CD4-positive, CD25-positive, alpha-beta regulatory T cell (primary cell): ENCODE data around the gene CRPPA. TPM values are rescaled to one million over a fixed set of nuclear protein-coding genes. Genes with fewer than 3 reads are reported as not detected.

ENCODE experiments used
- ATAC-seq, 2 donors: fragments of 150-1000 bp; cut with Tn5 transposase; one replicate each; pipeline ENCODE4 v1.10.0; 2021; ENCODE audit warnings: low read depth in 2 of 2, moderate number of reproducible peaks in 2 of 2, moderate library complexity in 1 of 2
- DNase-seq, 3 donors: peaks; one replicate each; pipeline versions ENCODE4 v3.0.0 to v3.0.0-alpha.2; 2012 to 2022; ENCODE audit warnings: mixed read lengths in 1 of 3
- H3K27ac ChIP-seq: one replicate; pipeline ENCODE4 v1.7.0; 2013; ENCODE audit warnings: mild to moderate bottlenecking, low read length; ENCODE audit not compliant: insufficient read depth, poor library complexity, severe bottlenecking
- H3K27me3 ChIP-seq: one replicate; pipeline ENCODE4 v1.7.0; 2013; ENCODE audit warnings: low read length; ENCODE audit not compliant: control insufficient read depth, insufficient read depth
- H3K36me3 ChIP-seq: one replicate; pipeline ENCODE4 v1.7.0; 2013; ENCODE audit warnings: mild to moderate bottlenecking, low read length, moderate library complexity; ENCODE audit not compliant: control insufficient read depth, insufficient read depth
- H3K4me1 ChIP-seq: 2 replicates; pipeline ENCODE4 v1.7.0; 2013; ENCODE audit warnings: mild to moderate bottlenecking, low read length; ENCODE audit not compliant: insufficient read depth, control insufficient read depth, poor library complexity, severe bottlenecking
- H3K4me3 ChIP-seq: one replicate; pipeline ENCODE4 v1.7.0; 2013; ENCODE audit warnings: low read depth, mild to moderate bottlenecking, low read length, moderate library complexity
- H3K9me3 ChIP-seq, 2 experiments: 1 replicate in 1 of 2; 2 replicates in 1 of 2; pipeline ENCODE4 v1.7.0; 2013; ENCODE audit warnings: low read length in 2 of 2, mild to moderate bottlenecking in 1 of 2, moderate library complexity in 1 of 2; ENCODE audit not compliant: control insufficient read depth in 2 of 2
- H3K27ac Mint-ChIP-seq, 3 donors: one replicate each; pipeline ENCODE4 v1.8.0; 2020 to 2022; ENCODE audit warnings: mild to moderate bottlenecking in 3 of 3, mixed read lengths in 3 of 3, moderate library complexity in 2 of 3
- H3K27me3 Mint-ChIP-seq: one replicate; pipeline ENCODE4 v1.8.0; 2022; ENCODE audit warnings: mild to moderate bottlenecking, mixed read lengths
- H3K36me3 Mint-ChIP-seq: one replicate; pipeline ENCODE4 v1.8.0; 2020; ENCODE audit warnings: mixed read lengths
- H3K4me1 Mint-ChIP-seq, 4 donors: one replicate each; pipeline ENCODE4 v1.8.0; 2020 to 2022; ENCODE audit warnings: mixed read lengths in 4 of 4, mild to moderate bottlenecking in 1 of 4
- H3K4me3 Mint-ChIP-seq, 4 donors: one replicate each; pipeline ENCODE4 v1.8.0; 2020 to 2022; ENCODE audit warnings: mild to moderate bottlenecking in 4 of 4, mixed read lengths in 4 of 4, moderate library complexity in 3 of 4
- H3K9me3 Mint-ChIP-seq, 7 donors: one replicate each; pipeline ENCODE4 v1.8.0; 2020 to 2022; ENCODE audit warnings: mixed read lengths in 7 of 7, mild to moderate bottlenecking in 3 of 7, moderate library complexity in 2 of 7
- polyA plus RNA-seq, 4 donors: library from polyadenylated mRNA; unstranded; fragments of 300-500 nt; fragmentation: Illumina TruSeq; gene quantifications; one replicate each; pipeline ENCODE4 v1.2.3, GENCODE V29; 2021
- total RNA-seq: library from RNA; stranded (reverse); gene quantifications from one replicate; pipeline ENCODE4 v1.2.3, GENCODE V29; 2022

CRPPA gene
- total and polyA plus RNA-seq, 5 donors from 2014 or later, result 0.03 to 0.17 (median 0.10) TPM; not detected in 1

DNA sequence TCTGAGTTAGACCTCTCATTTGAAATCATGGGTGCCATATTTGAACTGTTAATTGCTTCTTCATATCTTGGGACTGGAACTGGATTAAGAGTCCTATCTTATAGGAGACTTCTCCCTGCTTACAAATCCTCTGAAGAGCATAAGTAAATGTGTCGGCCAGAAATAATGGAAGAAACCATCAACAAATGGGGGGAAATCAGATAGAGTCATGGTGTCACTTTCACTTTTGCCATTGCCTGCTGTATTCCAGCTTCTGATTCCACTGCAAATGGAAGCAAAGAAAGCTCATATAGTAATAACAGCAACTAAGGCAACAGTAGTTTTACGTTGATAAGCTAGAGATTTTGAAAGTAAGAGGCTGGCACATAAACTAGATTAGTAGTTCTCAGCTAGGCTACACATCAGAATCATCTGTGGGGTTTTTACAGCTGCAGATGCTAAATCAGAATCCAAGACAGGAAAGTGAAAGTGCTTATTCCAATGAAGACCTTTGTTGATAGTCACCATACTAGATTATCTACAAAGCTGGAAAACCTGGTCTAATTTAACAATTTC lies 12.3 kb upstream of the CRPPA start:
- no peak overlapping the region for H3K4me3 ChIP-seq
- no peak overlapping the region for H3K27ac ChIP-seq
- no peaks in the 10 kb centered on the region for H3K9me3 ChIP-seq
- Mint-ChIP-seq H3K4me1 (no peaks in the 10 kb centered on the region), H3K36me3 (no peaks in the 10 kb centered on the region), H3K9me3 (no peaks in the 10 kb centered on the region), H3K27me3 (peaks cover 7% of the 10 kb centered on the region), H3K4me3 (no peak overlapping the region), H3K27ac (no peak overlapping the region)
- no peak for DNase-seq
- no peaks in the 10 kb centered on the region for H3K4me1 ChIP-seq
- H3K36me3 ChIP-seq, result no peaks in the 10 kb centered on the region
- H3K27me3 ChIP-seq, result no peaks in the 10 kb centered on the region
- ATAC-seq, result no peak

DNA sequence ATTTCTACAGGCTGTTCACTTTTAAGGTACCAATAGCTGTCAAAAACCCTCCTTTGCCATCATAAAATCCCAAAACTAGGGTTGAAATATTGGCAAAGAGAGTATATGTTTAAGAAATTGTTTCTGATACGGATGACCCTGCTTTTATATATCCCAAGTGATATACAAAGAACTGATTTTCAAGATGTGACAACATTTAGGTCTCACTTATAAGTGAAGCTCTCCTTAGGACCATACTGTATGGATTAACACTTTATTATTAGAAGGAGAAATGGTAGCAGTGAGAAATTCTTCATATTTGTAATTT lies 11.0 kb upstream of the CRPPA start:
- ATAC-seq (no peak), DNase-seq (no peak)
- Mint-ChIP-seq H3K27ac (no peak overlapping the region), H3K4me1 (no peaks in the 10 kb centered on the region), H3K9me3 (no peaks in the 10 kb centered on the region), H3K36me3 (no peaks in the 10 kb centered on the region), H3K4me3 (no peak overlapping the region), H3K27me3 (peaks cover 7% of the 10 kb centered on the region)
- H3K27ac ChIP-seq, result no peak overlapping the region
- no peaks in the 10 kb centered on the region for H3K36me3 ChIP-seq
- no peaks in the 10 kb centered on the region for H3K27me3 ChIP-seq
- no peaks in the 10 kb centered on the region for H3K4me1 ChIP-seq
- no peak overlapping the region for H3K4me3 ChIP-seq
- H3K9me3 ChIP-seq, result no peaks in the 10 kb centered on the region

GRCh38 chr7:16431646-16432424 lies 10.5 kb upstream of the CRPPA start:
- ATAC-seq, result peak; percentile 37
- no peaks in the 10 kb centered on the region for H3K27me3 ChIP-seq

GRCh38 chr7:16430133-16430532 lies 8.8 kb upstream of the CRPPA start:
- Mint-ChIP-seq H3K27ac (no peak overlapping the region), H3K36me3 (no peaks in the 10 kb centered on the region), H3K27me3 (peaks cover 16% of the 10 kb centered on the region), H3K9me3 (no peaks in the 10 kb centered on the region), H3K4me1 (no peaks in the 10 kb centered on the region), H3K4me3 (no peak overlapping the region)
- H3K9me3 ChIP-seq, result no peaks in the 10 kb centered on the region
- ATAC-seq, result no peak
- no peak overlapping the region for H3K4me3 ChIP-seq
- H3K36me3 ChIP-seq, result no peaks in the 10 kb centered on the region
- H3K27me3 ChIP-seq, result no peaks in the 10 kb centered on the region
- H3K4me1 ChIP-seq, result no peaks in the 10 kb centered on the region
- DNase-seq, result no peak
- H3K27ac ChIP-seq, result no peak overlapping the region

More at GRCh38 chr7:16431646-16432424, 10.5 kb upstream of the CRPPA start:
- Mint-ChIP-seq H3K4me3 (no peak overlapping the region), H3K27me3 (peaks cover 7% of the 10 kb centered on the region), H3K36me3 (no peaks in the 10 kb centered on the region), H3K27ac (no peak overlapping the region), H3K9me3 (no peaks in the 10 kb centered on the region), H3K4me1 (no peaks in the 10 kb centered on the region)
- H3K4me3 ChIP-seq, result no peak overlapping the region
- no peaks in the 10 kb centered on the region for H3K36me3 ChIP-seq
- H3K9me3 ChIP-seq, result no peaks in the 10 kb centered on the region
- H3K27ac ChIP-seq, result no peak overlapping the region
- DNase-seq, result peak in 2 of 3 donors; percentile 36 to 49
- no peaks in the 10 kb centered on the region for H3K4me1 ChIP-seq

- H3K4me3 ChIP-seq, result no peak overlapping the region
- no peaks in the 10 kb centered on the region for H3K9me3 ChIP-seq
- ATAC-seq (no peak), DNase-seq (no peak)
- H3K27me3 ChIP-seq, result no peaks in the 10 kb centered on the region
- H3K36me3 ChIP-seq, result no peaks in the 10 kb centered on the region
- H3K36me3 Mint-ChIP-seq, result no peaks in the 10 kb centered on the region
- H3K27ac Mint-ChIP-seq, result no peak overlapping the region
- no peaks in the 10 kb centered on the region for H3K4me1 ChIP-seq
- H3K9me3 Mint-ChIP-seq, result no peaks in the 10 kb centered on the region
- H3K4me3 Mint-ChIP-seq, result no peak overlapping the region
- H3K27ac ChIP-seq, result no peak overlapping the region
- H3K27me3 Mint-ChIP-seq, result peaks cover 16% of the 10 kb centered on the region
- no peaks in the 10 kb centered on the region for H3K4me1 Mint-ChIP-seq
These were observed 7.3 kb upstream of the CRPPA start for GRCh38 chr7:16428672-16429071.

GRCh38 chr7:16428182-16428581 lies 6.8 kb upstream of the CRPPA start:
- Histone ChIP-seq H3K4me1 (no peaks in the 10 kb centered on the region), H3K27ac (no peak overlapping the region), H3K4me3 (no peak overlapping the region), H3K9me3 (no peaks in the 10 kb centered on the region), H3K27me3 (no peaks in the 10 kb centered on the region), H3K36me3 (no peaks in the 10 kb centered on the region)
- Mint-ChIP-seq H3K4me1 (no peaks in the 10 kb centered on the region), H3K4me3 (no peak overlapping the region), H3K27ac (no peak overlapping the region), H3K27me3 (peaks cover 16% of the 10 kb centered on the region), H3K36me3 (no peaks in the 10 kb centered on the region), H3K9me3 (no peaks in the 10 kb centered on the region)
- DNase-seq (no peak), ATAC-seq (no peak)

GRCh38 chr7:16423761-16424160 lies 2.4 kb upstream of the CRPPA start:
- DNase-seq (no peak), ATAC-seq (no peak)
- H3K36me3 ChIP-seq, result no peaks in the 10 kb centered on the region
- Mint-ChIP-seq H3K27me3 (peaks cover 14% of the 10 kb centered on the region), H3K9me3 (no peaks in the 10 kb centered on the region), H3K4me3 (no peak overlapping the region), H3K4me1 (peaks cover 0 to 16% (median 3%) of the 10 kb centered on the region in 4 donors), H3K36me3 (no peaks in the 10 kb centered on the region), H3K27ac (no peak overlapping the region)
- H3K27me3 ChIP-seq, result no peaks in the 10 kb centered on the region
- H3K27ac ChIP-seq, result no peak overlapping the region
- H3K9me3 ChIP-seq, result no peaks in the 10 kb centered on the region
- peaks cover 10% of the 10 kb centered on the region for H3K4me1 ChIP-seq
- H3K4me3 ChIP-seq, result no peak overlapping the region

DNA sequence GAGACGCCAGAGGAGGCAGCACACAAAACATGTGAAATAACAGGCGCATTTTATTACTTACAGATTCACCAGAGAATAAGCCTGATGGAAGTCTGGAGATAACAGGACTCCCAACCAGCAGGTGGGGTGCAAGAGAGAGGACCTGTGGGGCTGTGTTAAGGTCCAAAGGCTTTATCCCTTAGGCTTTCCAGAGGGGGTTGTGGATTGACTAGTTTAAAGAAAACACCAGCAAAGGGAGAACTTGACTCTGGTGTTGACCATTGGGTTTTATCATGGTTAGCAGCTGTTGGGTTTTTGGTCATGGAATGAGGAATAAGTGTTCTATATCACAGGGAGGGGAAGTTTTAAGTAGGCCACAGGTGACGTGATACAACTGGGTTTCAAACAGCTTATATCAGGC lies 1.6 kb upstream of the CRPPA start:
- Histone ChIP-seq H3K27ac (no peak overlapping the region), H3K27me3 (no peaks in the 10 kb centered on the region)
- H3K4me3 Mint-ChIP-seq, result no peak overlapping the region

More for the DNA sequence above, 1.6 kb upstream of the CRPPA start:
- H3K4me3 ChIP-seq, result no peak overlapping the region
- DNase-seq (no peak), ATAC-seq (no peak)
- peaks cover 0 to 1% (median 0%) of the 10 kb centered on the region in 7 donors for H3K9me3 Mint-ChIP-seq
- H3K36me3 ChIP-seq, result no peaks in the 10 kb centered on the region
- H3K9me3 ChIP-seq, result no peaks in the 10 kb centered on the region
- peak overlapping the region in 2 of 3 donors; percentile 34 to 47 for H3K27ac Mint-ChIP-seq
- H3K27me3 Mint-ChIP-seq, result peaks cover 19% of the 10 kb centered on the region
- peaks cover 0 to 16% (median 3%) of the 10 kb centered on the region in 4 donors for H3K4me1 Mint-ChIP-seq
- H3K36me3 Mint-ChIP-seq, result no peaks in the 10 kb centered on the region
- H3K4me1 ChIP-seq, result peaks cover 10% of the 10 kb centered on the region
